Neural progenitor cell (in vitro differentiated cells): ENCODE data around the gene CCDC158. TPM values are rescaled to one million over a fixed set of nuclear protein-coding genes. Genes with fewer than 3 reads are reported as not detected.

Experiments used
- DNase-seq: peaks from one replicate; pipeline ENCODE4 v3.0.0-alpha.2; 2016; ENCODE audit warnings: low spot score
- H2AFZ ChIP-seq: fragments of 200-600 bp; sonication (generic); replicated peaks from 2 replicates; pipeline ENCODE4 v1.6.1; 2016; ENCODE audit warnings: antibody characterized with exemption
- H3F3A ChIP-seq: fragments of 200-600 bp; sonication (generic); 2 replicates; pipeline ENCODE4 v1.6.1; 2016; ENCODE audit warnings: antibody characterized with exemption, low read depth
- H3K27ac ChIP-seq: fragments of 200-600 bp; sonication (generic); 2 replicates; pipeline ENCODE4 v1.5.1; 2016; ENCODE audit warnings: mild to moderate bottlenecking
- H3K27me3 ChIP-seq: fragments of 200-600 bp; sonication (generic); 2 replicates; pipeline ENCODE4 v1.6.1; 2016; ENCODE audit warnings: mild to moderate bottlenecking, moderate library complexity
- H3K36me3 ChIP-seq: fragments of 200-600 bp; sonication (generic); 2 replicates; pipeline ENCODE4 v1.5.1; 2016
- H3K4me1 ChIP-seq: fragments of 200-600 bp; sonication (generic); 2 replicates; pipeline ENCODE4 v1.6.1; 2016; ENCODE audit warnings: mixed run types
- H3K4me2 ChIP-seq: fragments of 200-600 bp; sonication (generic); 2 replicates; pipeline ENCODE4 v1.6.1; 2016
- H3K4me3 ChIP-seq: fragments of 200-600 bp; sonication (generic); 2 replicates; pipeline ENCODE4 v1.5.1; 2016
- H3K79me2 ChIP-seq: fragments of 200-600 bp; sonication (generic); 2 replicates; pipeline ENCODE4 v1.6.1; 2016; ENCODE audit warnings: low read depth
- H3K9ac ChIP-seq: fragments of 200-600 bp; sonication (generic); 2 replicates; pipeline ENCODE4 v1.6.1; 2016
- H3K9me3 ChIP-seq: fragments of 200-600 bp; sonication (generic); 2 replicates; pipeline ENCODE4 v1.5.1; 2016; ENCODE audit warnings: low read depth
- H4K20me1 ChIP-seq: fragments of 200-600 bp; sonication (generic); 2 replicates; pipeline ENCODE4 v1.6.1; 2016; ENCODE audit warnings: low read depth
- H3K27ac Mint-ChIP-seq: 3 replicates; pipeline ENCODE4 v1.8.0; 2021; ENCODE audit warnings: mixed read lengths
- H3K27me3 Mint-ChIP-seq: 2 replicates; pipeline ENCODE4 v1.8.0; 2022; ENCODE audit warnings: low read depth, mild to moderate bottlenecking, inconsistent platforms, moderate library complexity, mixed read lengths; ENCODE audit not compliant: insufficient read depth
- H3K36me3 Mint-ChIP-seq: 3 replicates; pipeline ENCODE4 v1.8.0; 2021; ENCODE audit warnings: mixed read lengths
- H3K4me1 Mint-ChIP-seq: 3 replicates; pipeline ENCODE4 v1.8.0; 2021; ENCODE audit warnings: mixed read lengths
- H3K4me3 Mint-ChIP-seq: 3 replicates; pipeline ENCODE4 v1.8.0; 2021; ENCODE audit warnings: mild to moderate bottlenecking, moderate library complexity, mixed read lengths
- H3K9me3 Mint-ChIP-seq: 3 replicates; pipeline ENCODE4 v1.8.0; 2020; ENCODE audit warnings: mixed read lengths
- CTCF ChIP-seq: fragments of 200-600 bp; sonication (generic); IDR thresholded peaks from 2 replicates; pipeline ENCODE4 v1.5.1; 2017; ENCODE audit warnings: antibody characterized with exemption, mild to moderate bottlenecking
- EZH2 ChIP-seq: fragments of 200-600 bp; sonication (generic); IDR thresholded peaks from 2 replicates; pipeline ENCODE4 v1.6.1; 2017; ENCODE audit warnings: antibody characterized with exemption, mild to moderate bottlenecking, moderate library complexity
- EZH2phosphoT487 ChIP-seq: fragments of 200-600 bp; sonication (generic); IDR thresholded peaks from 2 replicates; pipeline ENCODE4 v1.6.1; 2017; ENCODE audit warnings: antibody characterized with exemption
- total RNA-seq: library from RNA; depleted of rRNA; stranded (reverse); fragments of >200 nt; gene quantifications from 2 replicates; pipeline ENCODE4 v1.2.3, GENCODE V29; 2015; ENCODE audit warnings: low replicate concordance

The CCDC158 gene
- total RNA-seq, 1 donor from 2014 or later: not detected

- H3K9me3 ChIP-seq: no peaks in the 10 kb centered on the region
- no peaks in the 10 kb centered on the region for H3F3A ChIP-seq
- Mint-ChIP-seq H3K9me3 (peaks cover 19% of the 10 kb centered on the region), H3K36me3 (peaks cover 3% of the 10 kb centered on the region), H3K27ac (no peak overlapping the region), H3K4me1 (no peaks in the 10 kb centered on the region), H3K27me3 (peaks cover 2% of the 10 kb centered on the region), H3K4me3 (no peak overlapping the region)
- no peaks in the 10 kb centered on the region for H3K4me1 ChIP-seq
- no peak overlapping the region for H3K4me2 ChIP-seq
- no peaks in the 10 kb centered on the region for H3K36me3 ChIP-seq
- H3K4me3 ChIP-seq: no peak overlapping the region
- TF ChIP-seq CTCF (no peak), EZH2 (no peak), EZH2phosphoT487 (no peak)
- no peak overlapping the region for H2AFZ ChIP-seq
- peaks cover 19% of the 10 kb centered on the region for H3K27me3 ChIP-seq
- no peaks in the 10 kb centered on the region for H3K79me2 ChIP-seq
- DNase-seq: no peak
- no peak overlapping the region for H3K27ac ChIP-seq
- H4K20me1 ChIP-seq: no peaks in the 10 kb centered on the region
- H3K9ac ChIP-seq: no peak overlapping the region
Observed at GRCh38 chr4:76301068-76301774, 119.7 kb downstream of the CCDC158 start.

GRCh38 chr4:76300012-76300411, 120.9 kb downstream of the CCDC158 start:
- TF ChIP-seq EZH2phosphoT487: no peak
- no peak for TF ChIP-seq CTCF
- TF ChIP-seq EZH2: no peak
- Mint-ChIP-seq H3K9me3 (peaks cover 22% of the 10 kb centered on the region), H3K36me3 (peaks cover 3% of the 10 kb centered on the region), H3K27ac (no peak overlapping the region), H3K4me3 (no peak overlapping the region), H3K27me3 (peaks cover 3% of the 10 kb centered on the region), H3K4me1 (no peaks in the 10 kb centered on the region)
- Histone ChIP-seq H3K4me1 (no peaks in the 10 kb centered on the region), H3K36me3 (no peaks in the 10 kb centered on the region), H3K4me3 (no peak overlapping the region), H3K4me2 (no peak overlapping the region), H3K9ac (no peak overlapping the region), H4K20me1 (no peaks in the 10 kb centered on the region), H3K27me3 (peaks cover 7% of the 10 kb centered on the region), H2AFZ (no peak overlapping the region), H3F3A (no peaks in the 10 kb centered on the region), H3K9me3 (no peaks in the 10 kb centered on the region), H3K27ac (no peak overlapping the region), H3K79me2 (no peaks in the 10 kb centered on the region)
- DNase-seq: no peak

- Mint-ChIP-seq H3K4me1 (no peaks in the 10 kb centered on the region), H3K4me3 (no peak overlapping the region), H3K36me3 (peaks cover 3% of the 10 kb centered on the region), H3K9me3 (peaks cover 22% of the 10 kb centered on the region), H3K27me3 (peaks cover 7% of the 10 kb centered on the region), H3K27ac (no peak overlapping the region)
- Histone ChIP-seq H3K4me2 (no peak overlapping the region), H3K9ac (no peak overlapping the region), H3K79me2 (no peaks in the 10 kb centered on the region), H3K4me3 (no peak overlapping the region), H3F3A (no peaks in the 10 kb centered on the region), H2AFZ (no peak overlapping the region), H3K9me3 (no peaks in the 10 kb centered on the region), H3K4me1 (no peaks in the 10 kb centered on the region), H3K36me3 (no peaks in the 10 kb centered on the region), H3K27me3 (no peaks in the 10 kb centered on the region), H3K27ac (no peak overlapping the region), H4K20me1 (no peaks in the 10 kb centered on the region)
- no peak for TF ChIP-seq EZH2
- TF ChIP-seq CTCF: no peak
- TF ChIP-seq EZH2phosphoT487: no peak
- no peak for DNase-seq
Observed at GRCh38 chr4:76298227-76298626, 122.7 kb downstream of the CCDC158 start.
